ENCODE measurements around the gene DHRS3.

DHRS3 gene

GRCh38 chr1:12617511-12617900 lies 504 bp downstream of the DHRS3 start:
- no peak for DNase-seq (ENCODE audit: low read depth in 2 of 2)

DNA sequence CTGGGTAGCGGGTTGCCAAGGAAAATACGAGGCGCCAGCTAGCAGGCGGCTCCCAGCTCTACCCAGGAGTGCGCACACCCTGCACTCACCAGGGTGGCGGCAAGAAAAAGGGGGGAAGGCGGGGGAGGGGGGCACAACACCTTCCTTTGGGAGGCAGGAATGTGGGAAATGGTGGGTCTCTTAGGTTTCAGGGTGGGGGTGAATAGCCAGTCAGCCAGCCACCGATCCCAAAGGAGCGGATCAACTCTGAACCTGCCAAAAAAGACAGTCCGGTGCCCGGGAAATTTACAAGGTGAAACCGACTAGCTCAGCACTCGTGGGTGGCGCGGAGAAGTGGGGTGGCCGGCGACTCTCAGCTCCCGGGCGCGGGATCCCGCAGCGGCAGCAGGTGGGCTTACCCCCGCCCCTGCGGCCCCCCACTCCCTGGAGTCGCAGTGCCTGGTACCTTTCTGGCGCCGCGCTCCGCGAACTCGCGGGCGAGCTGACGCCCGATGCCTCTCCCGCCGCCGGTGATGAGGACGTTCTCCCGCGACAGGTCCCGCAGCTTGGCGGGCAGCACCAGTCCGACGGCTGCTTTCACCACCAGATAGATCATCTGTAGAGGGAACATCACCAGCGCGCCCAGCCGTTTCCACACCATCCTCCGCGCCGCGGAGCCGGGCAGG lies 1.2 kb downstream of the DHRS3 start:
- no peak for DNase-seq (ENCODE audit: low read depth in 2 of 2)

DNA sequence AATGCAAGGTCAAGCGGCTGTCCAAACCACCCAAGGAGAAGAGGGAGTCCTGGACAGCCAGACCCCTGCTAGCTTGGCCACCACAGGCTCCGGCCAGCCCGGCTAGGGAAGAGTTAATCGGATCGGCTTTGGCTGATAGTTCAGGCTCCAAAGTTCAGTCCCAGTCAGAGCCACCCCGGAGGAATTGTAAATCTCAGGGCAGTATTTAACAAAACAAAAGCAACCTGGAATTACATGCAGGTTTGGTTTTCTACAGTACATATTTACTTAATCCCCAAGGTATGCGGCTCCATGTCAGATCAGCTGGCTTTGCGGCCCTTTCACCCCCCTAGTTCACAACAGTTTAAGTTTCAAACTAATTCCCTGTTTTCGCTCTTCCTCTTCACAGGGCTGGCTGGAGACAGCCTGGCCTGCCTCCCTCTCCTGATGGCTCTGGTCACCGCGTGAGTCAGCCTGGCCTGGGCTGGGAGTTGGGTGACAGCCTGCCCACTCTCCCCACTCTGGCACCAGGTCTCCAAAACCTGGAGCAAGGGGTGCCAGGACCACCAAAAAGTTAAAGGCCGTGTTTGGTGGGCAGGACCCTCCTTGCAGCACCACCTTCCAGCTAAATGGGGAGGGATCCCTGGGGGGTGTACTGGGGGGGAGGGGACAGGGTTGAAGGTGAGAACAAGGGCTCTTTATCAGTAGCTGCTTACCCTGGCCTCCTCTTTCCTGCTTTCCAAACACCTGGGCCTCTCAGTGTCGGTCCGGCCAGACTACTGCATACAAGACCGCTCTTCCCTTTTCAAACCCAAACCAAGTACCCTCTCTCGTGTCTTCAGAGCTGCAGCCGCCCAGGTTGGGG lies 1.9 kb downstream of the DHRS3 start:
- DNase-seq (ENCODE audit: low read depth in 2 of 2) = no peak

DNA sequence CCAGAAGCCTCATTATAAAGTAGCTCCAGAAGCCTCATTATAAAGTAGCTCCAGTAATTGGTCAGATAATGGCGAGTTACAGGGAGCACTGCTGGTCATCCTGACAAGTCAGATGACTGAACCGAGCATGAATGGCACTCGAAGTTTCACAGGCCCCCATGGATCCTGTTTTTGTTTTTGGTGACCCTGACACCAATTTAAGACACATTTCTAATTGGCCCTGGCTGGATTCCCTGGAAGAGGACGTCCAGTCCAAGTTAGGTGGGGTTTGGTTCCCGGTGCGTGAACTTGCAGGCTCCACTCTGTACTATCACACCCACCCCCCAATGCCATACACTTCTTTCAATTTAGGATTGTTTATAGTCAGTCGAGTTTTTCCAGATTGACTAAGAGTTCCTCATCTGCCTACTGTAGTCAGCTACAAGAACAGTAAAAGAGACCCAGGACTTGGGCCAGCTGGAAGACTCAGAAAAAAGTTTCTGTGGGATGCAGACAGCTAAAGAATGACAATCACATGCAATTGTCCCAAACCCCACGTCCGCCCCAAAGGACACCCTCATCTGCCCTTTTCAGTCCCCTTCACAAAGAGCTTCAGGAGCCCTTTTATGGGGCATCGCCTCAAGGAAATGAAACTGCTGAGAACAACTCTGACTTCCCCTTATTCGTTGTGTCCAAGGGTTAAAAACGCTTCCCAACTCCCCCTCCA lies 2.7 kb downstream of the DHRS3 start:
- no peak for DNase-seq (ENCODE audit: low read depth in 2 of 2)

- no peak for DNase-seq (ENCODE audit: low read depth in 2 of 2)
Observed at GRCh38 chr1:12614402-12615158, 3.4 kb downstream of the DHRS3 start.

GRCh38 chr1:12613180-12613579 lies 4.8 kb downstream of the DHRS3 start:
- DNase-seq (ENCODE audit: low read depth in 2 of 2) = no peak

DNA sequence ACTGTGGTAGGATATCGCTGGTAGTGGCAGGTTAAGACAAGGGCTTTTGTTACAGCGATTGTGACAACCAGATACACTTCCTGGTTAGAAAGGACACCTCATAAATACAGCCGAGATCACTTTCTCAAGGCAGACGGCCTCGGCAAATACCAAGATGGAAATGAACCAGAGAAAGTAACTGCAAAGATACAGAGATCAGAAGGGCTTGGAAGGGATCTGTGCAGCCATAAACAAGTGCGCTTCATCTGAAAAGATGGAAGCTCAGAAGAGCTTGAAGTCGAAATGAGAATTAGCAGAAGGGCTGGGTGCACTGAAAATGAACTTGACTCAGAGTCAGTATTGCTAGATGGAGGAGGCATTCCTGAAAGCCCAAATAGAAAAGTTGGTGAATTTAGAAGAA lies 7.1 kb downstream of the DHRS3 start:
- DNase-seq (ENCODE audit: low read depth in 2 of 2) = no peak

DNA sequence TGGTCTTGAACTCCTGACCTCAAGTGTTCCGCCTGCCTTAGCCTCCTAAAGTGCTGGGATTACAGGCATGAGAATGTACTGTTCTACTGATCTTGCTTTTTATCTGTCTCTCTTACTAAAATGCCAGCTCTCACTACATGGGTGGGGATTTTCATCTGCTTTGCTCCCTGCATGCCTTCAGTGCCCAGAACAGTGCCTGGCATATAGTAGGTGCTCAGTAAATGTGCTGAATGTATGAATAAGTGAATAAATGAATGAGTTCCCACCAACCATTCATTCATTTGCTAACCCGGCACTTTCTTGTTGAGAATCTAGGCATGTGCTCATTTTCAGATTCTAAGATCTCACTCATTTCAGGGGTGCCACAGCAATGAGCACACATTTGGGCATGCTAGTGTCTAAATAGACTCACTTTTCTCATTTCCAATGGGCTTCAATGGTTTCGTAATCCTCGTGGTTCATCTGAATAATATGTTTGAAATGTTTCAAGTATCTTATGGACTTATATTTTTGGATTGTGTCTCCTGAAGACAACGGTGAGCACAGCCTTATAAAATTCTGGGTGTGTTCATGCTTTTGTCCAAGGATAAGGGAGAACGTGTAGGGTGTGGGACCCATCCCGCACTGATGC lies 7.6 kb downstream of the DHRS3 start:
- peak; percentile 43 to 61 for DNase-seq (ENCODE audit: low read depth in 2 of 2)

- DNase-seq (ENCODE audit: low read depth in 2 of 2) = no peak
Observed at GRCh38 chr1:12609469-12610003, 8.5 kb downstream of the DHRS3 start.

- DNase-seq (ENCODE audit: low read depth in 2 of 2) = no peak
Observed at GRCh38 chr1:12608311-12608957, 9.6 kb downstream of the DHRS3 start.

DNA sequence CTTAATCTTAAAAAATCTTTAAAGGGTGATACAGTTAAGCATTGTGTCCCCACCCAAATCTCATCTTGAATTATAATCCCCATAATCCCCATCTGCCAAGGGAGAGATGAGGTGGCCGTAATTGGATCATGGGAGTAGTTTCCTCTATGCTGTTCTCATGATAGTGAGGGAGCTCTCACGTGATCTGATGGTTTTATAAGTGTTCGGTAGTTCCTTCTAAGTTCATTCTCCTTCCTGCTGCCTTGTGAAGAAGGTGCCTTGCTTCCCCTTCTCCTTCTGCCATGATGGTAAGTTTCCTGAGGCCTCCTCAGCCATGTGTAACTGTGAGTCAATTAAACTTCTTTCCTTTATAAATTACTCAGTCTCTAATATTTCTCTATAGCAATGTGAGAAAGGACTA lies 10.7 kb downstream of the DHRS3 start:
- DNase-seq (ENCODE audit: low read depth in 2 of 2) = no peak

GRCh38 chr1:12604986-12605385 lies 13.0 kb downstream of the DHRS3 start:
- DNase-seq (ENCODE audit: low read depth in 2 of 2) = no peak

GRCh38 chr1:12604114-12604874 lies 13.7 kb downstream of the DHRS3 start:
- peak; percentile 88 to 89 for DNase-seq (ENCODE audit: low read depth in 2 of 2)

GRCh38 chr1:12603224-12603623 lies 14.8 kb downstream of the DHRS3 start:
- no peak for DNase-seq (ENCODE audit: low read depth in 2 of 2)

- no peak for DNase-seq (ENCODE audit: low read depth in 2 of 2)
Observed at GRCh38 chr1:12602659-12603024, 15.4 kb downstream of the DHRS3 start.

DNA sequence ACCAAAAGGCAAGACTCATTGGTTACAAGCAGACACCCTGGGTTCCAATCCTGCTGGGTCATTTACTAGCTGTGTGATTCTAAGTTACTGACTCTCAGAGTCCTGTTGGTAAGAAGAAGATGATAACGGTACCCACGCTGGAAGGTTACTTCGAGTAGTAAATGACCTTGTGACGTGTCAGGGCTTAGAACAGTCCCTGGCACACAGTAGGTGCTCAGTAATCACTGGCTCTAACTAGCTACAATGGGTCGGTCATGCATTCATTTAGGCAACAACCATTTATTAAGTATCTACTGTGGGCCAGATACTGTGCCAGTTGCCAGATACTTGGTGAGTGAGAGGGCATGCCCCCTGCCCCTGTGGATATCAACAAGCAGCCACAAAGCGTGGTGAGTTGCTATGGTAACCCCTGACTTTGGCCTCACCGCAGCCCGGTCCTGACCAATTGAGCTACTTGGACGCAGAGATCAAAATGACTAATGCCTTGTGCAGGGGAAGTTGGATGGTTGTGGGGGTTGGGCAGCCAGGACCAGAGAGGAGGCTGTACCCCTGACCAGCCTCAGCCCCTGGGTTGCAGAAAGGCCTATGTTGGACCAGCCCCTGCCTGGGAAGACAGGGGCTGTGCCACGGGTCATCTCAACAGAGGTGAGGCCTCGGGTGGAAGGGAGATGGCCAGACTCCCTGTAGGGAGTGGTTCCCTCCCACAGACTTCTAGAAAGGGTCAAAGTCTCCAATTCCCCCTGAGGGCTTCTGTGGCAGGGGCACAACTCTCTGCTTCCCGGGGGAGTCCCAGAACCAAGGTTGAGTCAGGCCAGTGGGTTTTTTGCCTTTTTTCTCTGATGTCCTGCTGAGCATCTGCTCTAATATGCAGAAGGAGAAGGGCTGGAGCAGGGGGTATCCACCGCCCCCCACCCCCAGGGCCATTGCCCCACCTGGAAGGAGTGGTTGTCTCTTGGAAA lies 16.0 kb downstream of the DHRS3 start:
- DNase-seq (ENCODE audit: low read depth in 2 of 2) = no peak

DNA sequence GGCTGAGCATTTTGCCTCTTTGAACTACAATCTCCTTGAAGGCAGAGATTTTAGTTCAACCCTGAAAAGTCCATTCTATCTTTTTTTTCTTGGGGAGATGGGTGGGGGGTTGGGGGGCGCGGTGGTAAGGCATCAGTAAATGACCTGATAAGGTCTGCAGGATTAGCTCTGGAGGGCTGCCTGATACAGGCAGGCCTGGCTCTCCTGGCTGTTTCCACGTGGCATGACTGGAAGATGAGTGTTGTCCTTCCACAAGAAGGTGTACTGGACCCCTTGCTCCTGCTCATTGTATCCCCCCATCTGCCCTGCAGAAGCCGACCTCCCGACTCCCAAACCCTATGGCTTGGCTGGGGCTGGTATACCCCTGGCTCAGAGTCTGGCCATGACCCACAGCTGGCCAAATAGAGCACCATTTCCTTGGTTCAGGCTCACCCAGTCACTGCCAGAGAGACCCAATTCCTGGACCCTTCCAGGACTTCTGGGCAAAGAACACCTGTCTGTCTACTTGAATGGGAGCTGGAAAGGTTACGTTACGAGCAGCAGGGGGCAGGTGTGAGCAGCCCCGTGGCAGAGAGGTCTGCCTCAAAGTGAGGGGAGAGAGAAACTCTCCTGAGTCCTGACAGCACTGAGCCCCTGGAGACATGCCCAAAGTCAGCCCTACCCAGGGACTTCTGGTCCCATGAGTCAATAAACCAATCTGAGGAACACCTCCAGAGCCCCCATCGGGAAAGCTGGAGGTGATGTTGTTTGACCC lies 17.0 kb downstream of the DHRS3 start:
- no peak for DNase-seq (ENCODE audit: low read depth in 2 of 2)

- no peak for DNase-seq (ENCODE audit: low read depth in 2 of 2)
Observed at GRCh38 chr1:12600335-12600734, 17.7 kb downstream of the DHRS3 start.

Data from fibroblast of skin of left biceps (primary cell).